ENCODE data around the gene TM7SF3.

DNA sequence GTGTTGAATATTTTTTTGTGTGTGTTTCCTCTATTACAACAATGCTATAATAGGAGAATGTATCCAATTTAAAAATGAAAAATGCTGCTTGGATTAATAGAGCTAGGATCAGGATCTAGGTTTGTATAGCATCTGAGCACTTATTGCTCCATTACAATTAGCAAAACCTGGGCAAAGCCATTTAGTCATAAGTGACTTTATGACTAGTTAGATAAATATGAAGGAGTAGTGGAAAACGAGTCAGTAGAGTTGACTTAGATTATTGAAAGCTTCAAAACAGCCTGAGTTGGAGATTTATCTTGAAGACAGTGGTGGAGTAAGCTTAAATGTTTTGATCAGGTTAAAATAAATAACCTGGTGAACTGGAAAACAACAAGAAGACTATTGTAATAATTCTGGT, 10.9 kb upstream of the TM7SF3 start:
- no peak for TF ChIP-seq POLR2AphosphoS5 (IDR thresholded peaks at IDR 0.05; ENCODE audit: borderline replicate concordance, low read depth, low read length)
- TF ChIP-seq EZH2 (IDR thresholded peaks at IDR 0.05): no peak
- TF ChIP-seq FOXP2 (optimal IDR thresholded peaks at IDR 0.05; ENCODE audit: control extremely low read depth, extremely low read length, insufficient read depth): no peak

Data from SK-N-MC (cell line).